ENCODE data around the gene CAPN9. TPM values are rescaled to one million over a fixed set of nuclear protein-coding genes. Genes with fewer than 3 reads are reported as not detected.

The CAPN9 gene
- polyA plus RNA-seq, 1 donor (not counting 4 experiments of a cell fraction or from before 2014, with no cell fraction given), result not detected

- Histone ChIP-seq H3K9ac (ENCODE audit: control insufficient read depth, extremely low read depth, insufficient read depth, low read length) (no peak overlapping the region), H3K9me3 (ENCODE audit: control insufficient read depth, low read depth, low read length) (no peaks in the 10 kb centered on the region), H3K9me1 (ENCODE audit: control insufficient read depth, extremely low read depth, insufficient read depth, low read length) (no peaks in the 10 kb centered on the region), H3K36me3 (ENCODE audit: control insufficient read depth in 2 of 2, extremely low read depth in 1 of 2, insufficient read depth in 2 of 2, low read length in 2 of 2) (no peaks in the 10 kb centered on the region), H3K27ac (ENCODE audit: control insufficient read depth, insufficient read depth, low read length) (no peak overlapping the region), H3K4me3 (ENCODE audit: control insufficient read depth in 2 of 3, extremely low read depth in 1 of 3, insufficient read depth in 2 of 3, low read depth in 1 of 3, low read length in 3 of 3) (no peak overlapping the region), H3K4me1 (ENCODE audit: control insufficient read depth, extremely low read depth, insufficient read depth, low read length) (no peaks in the 10 kb centered on the region), H3K4me2 (ENCODE audit: control insufficient read depth, extremely low read depth, insufficient read depth, low read depth, low read length) (no peak overlapping the region), H2AFZ (ENCODE audit: control insufficient read depth, low read length) (no peak overlapping the region), H3K79me2 (ENCODE audit: control insufficient read depth, insufficient read depth, low read length) (no peaks in the 10 kb centered on the region), H4K20me1 (ENCODE audit: control insufficient read depth, extremely low read depth, insufficient read depth, low read length) (no peaks in the 10 kb centered on the region), H3K27me3 (ENCODE audit: control insufficient read depth, extremely low read depth, insufficient read depth, low read length) (peaks cover 4% of the 10 kb centered on the region)
- dilution Hi-C loops (cut with MboI; ENCODE audit: extremely low pct_ligation_motif_present, low sequenced_read_pairs), result no loop called here
- DNase-seq (ENCODE audit: low read depth, low spot score), result no peak
- FAIRE-seq, result no peak
- no peak for TF ChIP-seq EZH2 (IDR thresholded peaks at IDR 0.05; ENCODE audit: low read length)
- TF ChIP-seq, protein P1, sequence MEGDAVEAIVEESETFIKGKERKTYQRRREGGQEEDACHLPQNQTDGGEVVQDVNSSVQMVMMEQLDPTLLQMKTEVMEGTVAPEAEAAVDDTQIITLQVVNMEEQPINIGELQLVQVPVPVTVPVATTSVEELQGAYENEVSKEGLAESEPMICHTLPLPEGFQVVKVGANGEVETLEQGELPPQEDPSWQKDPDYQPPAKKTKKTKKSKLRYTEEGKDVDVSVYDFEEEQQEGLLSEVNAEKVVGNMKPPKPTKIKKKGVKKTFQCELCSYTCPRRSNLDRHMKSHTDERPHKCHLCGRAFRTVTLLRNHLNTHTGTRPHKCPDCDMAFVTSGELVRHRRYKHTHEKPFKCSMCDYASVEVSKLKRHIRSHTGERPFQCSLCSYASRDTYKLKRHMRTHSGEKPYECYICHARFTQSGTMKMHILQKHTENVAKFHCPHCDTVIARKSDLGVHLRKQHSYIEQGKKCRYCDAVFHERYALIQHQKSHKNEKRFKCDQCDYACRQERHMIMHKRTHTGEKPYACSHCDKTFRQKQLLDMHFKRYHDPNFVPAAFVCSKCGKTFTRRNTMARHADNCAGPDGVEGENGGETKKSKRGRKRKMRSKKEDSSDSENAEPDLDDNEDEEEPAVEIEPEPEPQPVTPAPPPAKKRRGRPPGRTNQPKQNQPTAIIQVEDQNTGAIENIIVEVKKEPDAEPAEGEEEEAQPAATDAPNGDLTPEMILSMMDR (optimal IDR thresholded peaks at IDR 0.05 in 1 of 3, IDR thresholded peaks at IDR 0.05 in 1 of 3, conservative IDR thresholded peaks at IDR 0.05 in 1 of 3; ENCODE audit: extremely low read depth in 1 of 3, insufficient read depth in 2 of 3, low read length in 3 of 3), result no peak
Observed at GRCh38 chr1:230707732-230708630, 39.2 kb upstream of the CAPN9 start.

- peaks cover 4% of the 10 kb centered on the region for H3K27me3 ChIP-seq (ENCODE audit: control insufficient read depth, extremely low read depth, insufficient read depth, low read length)
- H3K79me2 ChIP-seq (ENCODE audit: control insufficient read depth, insufficient read depth, low read length), result no peaks in the 10 kb centered on the region
- H2AFZ ChIP-seq (ENCODE audit: control insufficient read depth, low read length), result no peak overlapping the region
- H3K9me1 ChIP-seq (ENCODE audit: control insufficient read depth, extremely low read depth, insufficient read depth, low read length), result no peaks in the 10 kb centered on the region
- FAIRE-seq, result no peak
- no peaks in the 10 kb centered on the region for H4K20me1 ChIP-seq (ENCODE audit: control insufficient read depth, extremely low read depth, insufficient read depth, low read length)
- H3K27ac ChIP-seq (ENCODE audit: control insufficient read depth, insufficient read depth, low read length), result no peak overlapping the region
- no peak overlapping the region for H3K4me2 ChIP-seq (ENCODE audit: control insufficient read depth, extremely low read depth, insufficient read depth, low read depth, low read length)
- no peaks in the 10 kb centered on the region for H3K4me1 ChIP-seq (ENCODE audit: control insufficient read depth, extremely low read depth, insufficient read depth, low read length)
- H3K36me3 ChIP-seq (ENCODE audit: control insufficient read depth in 2 of 2, extremely low read depth in 1 of 2, insufficient read depth in 2 of 2, low read length in 2 of 2), result no peaks in the 10 kb centered on the region
- no peaks in the 10 kb centered on the region for H3K9me3 ChIP-seq (ENCODE audit: control insufficient read depth, low read depth, low read length)
- TF ChIP-seq, protein P1 (optimal IDR thresholded peaks at IDR 0.05 in 1 of 3, IDR thresholded peaks at IDR 0.05 in 1 of 3, conservative IDR thresholded peaks at IDR 0.05 in 1 of 3; ENCODE audit: extremely low read depth in 1 of 3, insufficient read depth in 2 of 3, low read length in 3 of 3), result no peak
- no peak for TF ChIP-seq EZH2 (IDR thresholded peaks at IDR 0.05; ENCODE audit: low read length)
- dilution Hi-C loops (cut with MboI; ENCODE audit: extremely low pct_ligation_motif_present, low sequenced_read_pairs), result no loop called here
- DNase-seq (ENCODE audit: low read depth, low spot score), result no peak
- H3K9ac ChIP-seq (ENCODE audit: control insufficient read depth, extremely low read depth, insufficient read depth, low read length), result no peak overlapping the region
- no peak overlapping the region for H3K4me3 ChIP-seq (ENCODE audit: control insufficient read depth in 2 of 3, extremely low read depth in 1 of 3, insufficient read depth in 2 of 3, low read depth in 1 of 3, low read length in 3 of 3)
Observed at GRCh38 chr1:230708631-230709580, 38.3 kb upstream of the CAPN9 start.
